ENCODE data around the gene NAGS. TPM values are rescaled to one million over a fixed set of nuclear protein-coding genes. Genes with fewer than 3 reads are reported as not detected.
A peak's percentile ranks its signal among the peaks of the same experiment; 100 is the strongest.
"Not testable (repeated sequence)": the region's sequence is repeated elsewhere in the genome, so short reads cannot be mapped to it uniquely, and the experiment has no call there.

Gene NAGS
- total and polyA plus RNA-seq, 7 donors = 0.10 to 13.5 (median 0.20) TPM; not detected in 2

- TF ChIP-seq, protein P1, sequence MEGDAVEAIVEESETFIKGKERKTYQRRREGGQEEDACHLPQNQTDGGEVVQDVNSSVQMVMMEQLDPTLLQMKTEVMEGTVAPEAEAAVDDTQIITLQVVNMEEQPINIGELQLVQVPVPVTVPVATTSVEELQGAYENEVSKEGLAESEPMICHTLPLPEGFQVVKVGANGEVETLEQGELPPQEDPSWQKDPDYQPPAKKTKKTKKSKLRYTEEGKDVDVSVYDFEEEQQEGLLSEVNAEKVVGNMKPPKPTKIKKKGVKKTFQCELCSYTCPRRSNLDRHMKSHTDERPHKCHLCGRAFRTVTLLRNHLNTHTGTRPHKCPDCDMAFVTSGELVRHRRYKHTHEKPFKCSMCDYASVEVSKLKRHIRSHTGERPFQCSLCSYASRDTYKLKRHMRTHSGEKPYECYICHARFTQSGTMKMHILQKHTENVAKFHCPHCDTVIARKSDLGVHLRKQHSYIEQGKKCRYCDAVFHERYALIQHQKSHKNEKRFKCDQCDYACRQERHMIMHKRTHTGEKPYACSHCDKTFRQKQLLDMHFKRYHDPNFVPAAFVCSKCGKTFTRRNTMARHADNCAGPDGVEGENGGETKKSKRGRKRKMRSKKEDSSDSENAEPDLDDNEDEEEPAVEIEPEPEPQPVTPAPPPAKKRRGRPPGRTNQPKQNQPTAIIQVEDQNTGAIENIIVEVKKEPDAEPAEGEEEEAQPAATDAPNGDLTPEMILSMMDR (IDR thresholded peaks at IDR 0.05) = no peak
- peaks cover 12% of the 10 kb centered on the region for H3K4me1 ChIP-seq
- DNase-seq (no peak), ATAC-seq (no peak)
- H3K36me3 ChIP-seq (ENCODE audit: insufficient read depth in 1 of 2, low read depth in 1 of 2) = no peaks in the 10 kb centered on the region
- H3K27ac ChIP-seq = no peak overlapping the region
- intact Hi-C loops (cut with DNase I) = no loop called here
- WGBS, 3 donors = 57 to 69% (median 65%) methylated on average over 9 of the region's 9 CpGs
- H3K27me3 ChIP-seq (ENCODE audit: insufficient read depth in 3 of 3, low read length in 2 of 3) = peaks cover 0 to 12% (median 2%) of the 10 kb centered on the region in 3 donors
- no peak overlapping the region for H3K4me3 ChIP-seq
- H3K9me3 ChIP-seq = no peaks in the 10 kb centered on the region
Measured at GRCh38 chr17:43988301-43988700, 16.1 kb upstream of the NAGS start.

- Histone ChIP-seq H3K4me3 (no peak overlapping the region), H3K4me1 (peaks cover 6% of the 10 kb centered on the region), H3K27me3 (ENCODE audit: insufficient read depth in 3 of 3, low read length in 2 of 3) (peaks cover 0 to 23% (median 2%) of the 10 kb centered on the region in 3 donors), H3K9me3 (no peaks in the 10 kb centered on the region), H3K27ac (no peak overlapping the region), H3K36me3 (ENCODE audit: insufficient read depth in 1 of 2, low read depth in 1 of 2) (no peaks in the 10 kb centered on the region)
- TF ChIP-seq, protein P1 (IDR thresholded peaks at IDR 0.05) = no peak
- intact Hi-C loops (cut with DNase I) = no loop called here
- 90 to 92% (median 91%) methylated on average over 14 of the region's 14 CpGs for WGBS, 3 donors
- DNase-seq = no peak
- ATAC-seq = no peak
Measured at GRCh38 chr17:43992641-43993040, 11.8 kb upstream of the NAGS start.

DNA sequence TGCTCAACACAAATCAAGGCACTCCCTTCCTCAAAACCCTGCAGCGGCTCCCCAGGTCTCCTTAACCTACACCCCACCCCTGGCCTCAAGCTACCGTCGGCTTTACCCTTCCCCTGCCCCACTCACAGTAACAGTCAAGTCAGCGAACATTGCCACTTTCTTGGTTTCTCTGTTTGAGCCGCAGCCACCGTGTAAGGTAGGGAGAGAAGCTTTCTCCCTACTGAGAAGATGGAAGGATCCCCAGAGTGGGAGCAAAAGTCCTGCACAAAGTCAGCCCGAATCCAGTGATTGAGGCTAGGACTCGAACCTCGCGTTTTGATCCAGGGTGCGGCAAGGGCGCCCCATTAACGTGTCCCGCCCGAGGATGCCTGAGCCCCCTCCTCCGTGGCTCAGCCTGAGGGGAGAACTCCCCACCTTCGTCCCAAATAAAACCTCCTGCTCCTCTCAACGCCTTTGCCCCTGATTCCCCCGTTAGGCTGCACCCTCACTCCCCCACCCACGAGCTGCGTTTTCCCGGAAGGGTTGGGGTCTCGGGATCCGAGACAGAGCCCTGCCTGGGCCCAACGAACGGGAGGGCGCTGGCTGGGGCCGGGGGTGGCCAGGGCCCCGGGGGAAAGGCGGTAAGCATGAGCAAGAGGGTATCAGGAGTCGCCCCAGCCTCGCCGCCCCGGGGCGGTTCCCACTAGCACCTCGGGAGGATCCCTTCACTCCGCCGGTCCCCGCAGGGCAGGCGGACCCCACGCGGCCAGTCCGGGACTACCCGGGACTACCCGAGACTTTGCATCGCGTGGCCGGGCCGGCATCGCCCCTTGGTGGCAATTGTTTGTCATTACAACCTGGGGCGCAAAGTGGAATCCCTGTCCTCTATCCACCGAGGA is 9.9 kb upstream of the NAGS start:
- H3K27ac ChIP-seq = no peak overlapping the region
- H3K4me3 ChIP-seq = peak overlapping the region; percentile 52
- H3K27me3 ChIP-seq (ENCODE audit: insufficient read depth in 3 of 3, low read length in 2 of 3) = peaks cover 0 to 23% (median 2%) of the 10 kb centered on the region in 3 donors
- peaks cover 6% of the 10 kb centered on the region for H3K4me1 ChIP-seq
- intact Hi-C loops (cut with DNase I) = loop anchor here (1.0 kb wide), 2 partner anchors 50 to 117 kb away; no protein-coding TSS in a partner anchor
- TF ChIP-seq, protein P1 (IDR thresholded peaks at IDR 0.05) = peak; percentile 91
- H3K36me3 ChIP-seq (ENCODE audit: insufficient read depth in 1 of 2, low read depth in 1 of 2) = no peaks in the 10 kb centered on the region
- peak; percentile 66 to 82 for DNase-seq
- WGBS, 3 donors = 8 to 11% (median 9%) methylated on average over 48 to 52 of the region's 52 CpGs
- H3K9me3 ChIP-seq = no peaks in the 10 kb centered on the region
- ATAC-seq = peak; percentile 87 to 96 (median 92)

GRCh38 chr17:43995150-43995471 is 9.3 kb upstream of the NAGS start:
- peaks cover 0 to 23% (median 2%) of the 10 kb centered on the region in 3 donors for H3K27me3 ChIP-seq (ENCODE audit: insufficient read depth in 3 of 3, low read length in 2 of 3)
- intact Hi-C loops (cut with DNase I) = loop anchor here in 1 of 2 donors (1.0 kb wide), 1 partner anchor 118 kb away; no protein-coding TSS in a partner anchor
- no peak overlapping the region for H3K27ac ChIP-seq
- no peaks in the 10 kb centered on the region for H3K36me3 ChIP-seq (ENCODE audit: insufficient read depth in 1 of 2, low read depth in 1 of 2)
- peaks cover 6% of the 10 kb centered on the region for H3K4me1 ChIP-seq
- WGBS, 3 donors = 21 to 26% (median 22%) methylated on average over 12 of the region's 12 CpGs
- no peaks in the 10 kb centered on the region for H3K9me3 ChIP-seq
- DNase-seq (no peak), ATAC-seq (no peak)
- peak overlapping the region; percentile 52 for H3K4me3 ChIP-seq
- TF ChIP-seq, protein P1 (IDR thresholded peaks at IDR 0.05) = no peak

DNA sequence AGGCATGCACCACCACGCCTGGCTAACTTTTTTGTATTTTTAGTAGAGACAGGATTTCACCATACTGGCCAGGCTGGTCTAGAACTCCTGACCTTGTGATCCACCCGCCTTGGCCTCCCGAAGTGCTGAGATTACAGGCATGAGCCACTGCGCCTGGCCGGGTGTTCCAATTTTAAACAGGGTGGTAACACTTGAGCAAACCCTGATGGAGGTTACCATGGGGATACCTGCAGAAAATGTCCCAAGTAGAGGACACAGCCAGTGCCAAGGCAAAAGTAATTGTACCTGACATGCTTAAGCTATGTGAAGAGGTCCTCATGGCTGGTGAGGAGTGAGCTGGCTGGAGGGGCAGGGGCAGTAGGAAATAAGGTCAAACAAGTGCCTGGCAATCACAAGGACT is 7.2 kb upstream of the NAGS start:
- H3K27me3 ChIP-seq (ENCODE audit: insufficient read depth in 3 of 3, low read length in 2 of 3) = peaks cover 0 to 30% (median 2%) of the 10 kb centered on the region in 3 donors
- H3K36me3 ChIP-seq (ENCODE audit: insufficient read depth in 1 of 2, low read depth in 1 of 2); H3K4me3 ChIP-seq; ATAC-seq; H3K27ac ChIP-seq; intact Hi-C loops (cut with DNase I); H3K4me1 ChIP-seq; H3K9me3 ChIP-seq; DNase-seq: not testable (repeated sequence)
- WGBS, 3 donors = 86 to 92% (median 89%) methylated on average over 5 of the region's 5 CpGs
